Measurements from ENCODE around the gene C1QBP.

DNA sequence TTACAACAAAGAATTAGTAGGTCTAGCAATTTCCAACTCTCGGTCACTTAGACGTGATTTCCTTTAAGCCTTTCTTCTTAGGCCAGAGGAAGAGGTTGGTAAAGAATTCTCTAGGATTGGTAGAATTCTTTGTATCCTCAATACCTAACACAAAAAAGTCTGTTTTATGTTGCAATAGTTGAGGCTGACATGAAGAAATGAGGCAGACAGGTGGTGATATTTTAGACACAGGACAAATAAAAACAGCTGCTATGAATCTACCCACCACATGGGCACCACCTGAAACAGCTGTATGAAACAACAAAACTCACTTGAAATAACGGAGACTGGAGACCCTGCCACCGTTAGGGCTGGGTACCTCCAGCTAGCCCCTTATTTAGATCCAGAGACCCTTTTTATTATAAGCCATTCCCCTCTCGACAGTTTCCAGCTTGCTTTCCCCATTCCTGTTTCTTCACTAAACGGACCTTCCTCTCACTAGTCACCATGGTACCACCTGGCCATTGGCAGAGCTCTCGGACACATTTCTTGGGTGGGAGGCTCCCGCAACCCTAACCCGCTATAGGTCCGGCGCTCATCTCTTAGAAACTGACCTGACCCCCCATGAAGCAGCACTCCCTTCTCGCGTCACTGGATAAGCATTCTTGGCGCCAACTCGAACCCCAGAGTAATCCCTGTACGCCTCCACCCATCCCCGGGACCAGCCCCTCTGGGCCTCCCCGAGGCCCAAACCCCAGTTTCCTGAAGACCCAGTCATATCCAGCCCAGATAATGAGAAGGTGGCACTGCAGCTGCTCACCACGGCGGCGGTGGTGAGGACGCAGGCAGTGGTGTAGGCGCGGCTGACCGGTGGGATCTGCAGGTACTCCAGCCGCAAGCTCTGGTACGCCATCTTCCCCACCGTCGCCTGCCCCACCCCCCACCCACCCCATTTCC is 46.6 kb upstream of the C1QBP start, which contains the start of gene DERL2:
- TF ChIP-seq, protein P1, sequence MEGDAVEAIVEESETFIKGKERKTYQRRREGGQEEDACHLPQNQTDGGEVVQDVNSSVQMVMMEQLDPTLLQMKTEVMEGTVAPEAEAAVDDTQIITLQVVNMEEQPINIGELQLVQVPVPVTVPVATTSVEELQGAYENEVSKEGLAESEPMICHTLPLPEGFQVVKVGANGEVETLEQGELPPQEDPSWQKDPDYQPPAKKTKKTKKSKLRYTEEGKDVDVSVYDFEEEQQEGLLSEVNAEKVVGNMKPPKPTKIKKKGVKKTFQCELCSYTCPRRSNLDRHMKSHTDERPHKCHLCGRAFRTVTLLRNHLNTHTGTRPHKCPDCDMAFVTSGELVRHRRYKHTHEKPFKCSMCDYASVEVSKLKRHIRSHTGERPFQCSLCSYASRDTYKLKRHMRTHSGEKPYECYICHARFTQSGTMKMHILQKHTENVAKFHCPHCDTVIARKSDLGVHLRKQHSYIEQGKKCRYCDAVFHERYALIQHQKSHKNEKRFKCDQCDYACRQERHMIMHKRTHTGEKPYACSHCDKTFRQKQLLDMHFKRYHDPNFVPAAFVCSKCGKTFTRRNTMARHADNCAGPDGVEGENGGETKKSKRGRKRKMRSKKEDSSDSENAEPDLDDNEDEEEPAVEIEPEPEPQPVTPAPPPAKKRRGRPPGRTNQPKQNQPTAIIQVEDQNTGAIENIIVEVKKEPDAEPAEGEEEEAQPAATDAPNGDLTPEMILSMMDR (conservative IDR thresholded peaks at IDR 0.05; ENCODE audit: low read depth, low read length) = no peak
- TF ChIP-seq EZH2 (IDR thresholded peaks at IDR 0.05; ENCODE audit: borderline replicate concordance, low read depth, low read length, poor library complexity, severe bottlenecking) = no peak

Data from A673 (cell line).